Brain microvascular endothelial cell (primary cell): ENCODE results near the gene TMSB10.
A peak's percentile ranks its signal among the peaks of the same experiment; 100 is the strongest.

Experiments used
- DNase-seq: peaks from one replicate; pipeline ENCODE4 v3.0.0-alpha.2; 2020
- H3K27ac ChIP-seq: fragments of 250-450 bp; sonication (Bioruptor Pico); 2 replicates; pipeline ENCODE4 v1.5.1; 2020; ENCODE audit warnings: mild to moderate bottlenecking, moderate library complexity
- H3K27me3 ChIP-seq: fragments of 250-450 bp; sonication (Bioruptor Pico); replicated peaks from 2 replicates; pipeline ENCODE4 v1.5.1; 2020; ENCODE audit warnings: mild to moderate bottlenecking
- H3K36me3 ChIP-seq: fragments of 250-450 bp; sonication (Bioruptor Pico); replicated peaks from 2 replicates; pipeline ENCODE4 v1.5.1; 2020; ENCODE audit warnings: mild to moderate bottlenecking
- H3K4me3 ChIP-seq: 2 replicates; pipeline ENCODE4 v1.5.1; 2011; ENCODE audit warnings: low read depth, mild to moderate bottlenecking, control low read depth, low read length, moderate library complexity
- in situ Hi-C: cut with HindIII; loops from 2 replicates; pipeline ENCODE4 v1.10.0; 2017; ENCODE audit warnings: low sequenced_read_pairs, low pct_ligation_motif_present
- TF ChIP-seq, protein P1 (sequence below): IDR thresholded peaks from 2 replicates; pipeline ENCODE4 v1.5.1; 2011; ENCODE audit warnings: low read depth, mild to moderate bottlenecking, moderate library complexity, low read length, control low read depth, inconsistent platforms; ENCODE audit errors: missing control alignments

The TMSB10 gene

DNA sequence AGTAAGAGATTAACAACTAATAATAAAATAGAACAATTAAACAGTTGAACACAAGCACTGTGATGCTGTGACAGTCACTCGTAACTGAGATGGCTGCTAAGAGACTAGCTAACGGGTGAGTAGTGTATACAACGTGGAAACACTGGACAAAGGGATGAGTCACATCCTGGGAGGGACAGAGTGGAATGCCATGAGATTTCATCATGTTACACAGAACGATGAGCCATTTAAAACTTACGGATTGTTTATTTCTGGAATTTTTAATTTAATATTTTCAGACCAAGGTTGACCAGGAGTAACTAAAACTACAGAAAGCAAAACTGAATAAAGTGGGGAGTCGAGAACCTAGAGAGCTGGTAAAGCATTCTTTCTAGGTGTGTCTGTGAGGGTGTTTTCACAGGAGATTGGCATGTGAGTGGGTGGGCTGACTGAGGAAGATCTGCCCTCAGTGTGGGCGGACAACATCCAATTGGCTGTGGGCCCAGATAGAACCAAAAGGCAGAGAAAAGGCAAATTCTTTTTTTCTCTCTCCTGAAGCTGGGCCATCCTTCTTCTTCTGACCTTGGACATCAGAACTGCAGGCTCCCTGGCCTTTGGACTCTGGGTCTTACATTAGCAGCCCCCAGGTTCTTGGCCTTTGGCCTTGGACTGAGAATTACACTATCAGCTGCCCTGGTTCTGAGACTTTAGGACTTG, 14.6 kb downstream of the TMSB10 start:
- peak overlapping the region; percentile 99 for H3K27ac ChIP-seq

DNA sequence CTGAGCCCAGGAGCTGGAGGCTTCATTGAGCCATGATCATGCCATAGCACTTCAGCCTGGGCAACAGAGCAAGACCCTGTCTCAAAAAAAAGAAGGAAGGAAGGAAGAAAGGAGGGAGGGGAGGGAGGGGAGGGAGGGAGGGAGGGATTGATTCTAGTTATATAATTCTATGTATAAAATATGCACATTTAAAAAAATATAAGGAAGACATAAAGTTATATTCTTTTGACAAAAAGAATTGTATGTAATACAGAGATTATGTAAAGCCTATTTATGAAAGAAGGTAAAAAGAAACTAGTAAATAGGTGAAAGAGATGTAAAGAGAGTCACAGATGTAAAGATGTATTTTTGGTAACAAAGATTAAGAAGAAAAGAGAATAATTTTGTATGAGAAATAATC, 17.6 kb downstream of the TMSB10 start:
- H3K27ac ChIP-seq = no peak overlapping the region

More for the DNA sequence above, 14.6 kb downstream of the TMSB10 start:
- Histone ChIP-seq H3K36me3 (no peaks in the 10 kb centered on the region), H3K4me3 (peak overlapping the region; percentile 35), H3K27me3 (no peaks in the 10 kb centered on the region)
- DNase-seq = peak; percentile 97
- TF ChIP-seq, protein P1, sequence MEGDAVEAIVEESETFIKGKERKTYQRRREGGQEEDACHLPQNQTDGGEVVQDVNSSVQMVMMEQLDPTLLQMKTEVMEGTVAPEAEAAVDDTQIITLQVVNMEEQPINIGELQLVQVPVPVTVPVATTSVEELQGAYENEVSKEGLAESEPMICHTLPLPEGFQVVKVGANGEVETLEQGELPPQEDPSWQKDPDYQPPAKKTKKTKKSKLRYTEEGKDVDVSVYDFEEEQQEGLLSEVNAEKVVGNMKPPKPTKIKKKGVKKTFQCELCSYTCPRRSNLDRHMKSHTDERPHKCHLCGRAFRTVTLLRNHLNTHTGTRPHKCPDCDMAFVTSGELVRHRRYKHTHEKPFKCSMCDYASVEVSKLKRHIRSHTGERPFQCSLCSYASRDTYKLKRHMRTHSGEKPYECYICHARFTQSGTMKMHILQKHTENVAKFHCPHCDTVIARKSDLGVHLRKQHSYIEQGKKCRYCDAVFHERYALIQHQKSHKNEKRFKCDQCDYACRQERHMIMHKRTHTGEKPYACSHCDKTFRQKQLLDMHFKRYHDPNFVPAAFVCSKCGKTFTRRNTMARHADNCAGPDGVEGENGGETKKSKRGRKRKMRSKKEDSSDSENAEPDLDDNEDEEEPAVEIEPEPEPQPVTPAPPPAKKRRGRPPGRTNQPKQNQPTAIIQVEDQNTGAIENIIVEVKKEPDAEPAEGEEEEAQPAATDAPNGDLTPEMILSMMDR = no peak
- in situ Hi-C loops = no loop called here

DNA sequence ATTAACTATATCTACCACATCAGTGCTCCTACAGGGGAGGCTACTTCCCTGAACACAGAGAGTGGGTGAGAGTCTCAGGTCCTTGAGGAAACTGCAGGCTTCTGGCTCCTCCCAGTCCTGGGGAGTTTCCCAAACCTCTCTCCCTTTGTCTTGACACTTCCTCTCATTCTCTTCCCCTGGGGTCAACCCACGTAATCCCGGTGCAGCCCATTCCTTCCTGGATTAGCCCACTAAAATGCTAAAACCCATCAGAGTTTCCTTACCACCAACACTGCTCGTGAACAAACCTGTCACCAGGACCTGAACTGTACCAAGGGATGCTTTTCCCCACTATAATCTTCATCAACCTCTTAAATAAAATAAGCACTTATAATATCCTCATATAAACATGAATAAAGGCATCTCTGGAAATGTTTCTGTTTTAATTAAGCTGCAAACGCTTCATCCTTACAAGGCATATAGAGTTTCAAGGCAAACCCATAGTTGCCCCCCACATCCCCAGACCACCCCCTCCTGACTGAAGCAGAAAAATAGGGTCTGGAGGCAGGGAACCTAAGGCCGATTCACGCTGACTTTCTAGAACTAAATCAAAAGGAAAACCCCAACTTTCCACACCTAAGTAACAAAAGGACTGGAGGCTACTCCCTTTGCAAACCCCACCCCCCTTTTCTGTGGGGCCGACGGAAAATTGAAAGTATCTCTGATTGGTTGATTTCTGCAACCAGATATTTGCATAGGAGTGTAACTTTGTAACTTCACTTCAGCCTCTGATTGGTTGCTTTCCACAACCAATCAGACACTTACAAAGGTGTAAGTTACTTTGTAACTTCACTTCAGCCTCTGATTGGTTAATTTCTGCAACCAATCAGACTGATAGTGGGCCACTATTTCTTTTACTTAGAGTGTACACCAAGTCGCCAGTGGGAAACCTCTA, 19.0 kb downstream of the TMSB10 start:
- Histone ChIP-seq H3K27ac (no peak overlapping the region), H3K4me3 (no peak overlapping the region), H3K36me3 (no peaks in the 10 kb centered on the region), H3K27me3 (no peaks in the 10 kb centered on the region)
- in situ Hi-C loops = no loop called here
- DNase-seq = peak; percentile 33
- TF ChIP-seq, protein P1 = no peak

More for the DNA sequence above, 17.6 kb downstream of the TMSB10 start:
- no peak for DNase-seq
- Histone ChIP-seq H3K27me3 (no peaks in the 10 kb centered on the region), H3K36me3 (no peaks in the 10 kb centered on the region), H3K4me3 (no peak overlapping the region)
- in situ Hi-C loops = no loop called here
- TF ChIP-seq, protein P1 = no peak

DNA sequence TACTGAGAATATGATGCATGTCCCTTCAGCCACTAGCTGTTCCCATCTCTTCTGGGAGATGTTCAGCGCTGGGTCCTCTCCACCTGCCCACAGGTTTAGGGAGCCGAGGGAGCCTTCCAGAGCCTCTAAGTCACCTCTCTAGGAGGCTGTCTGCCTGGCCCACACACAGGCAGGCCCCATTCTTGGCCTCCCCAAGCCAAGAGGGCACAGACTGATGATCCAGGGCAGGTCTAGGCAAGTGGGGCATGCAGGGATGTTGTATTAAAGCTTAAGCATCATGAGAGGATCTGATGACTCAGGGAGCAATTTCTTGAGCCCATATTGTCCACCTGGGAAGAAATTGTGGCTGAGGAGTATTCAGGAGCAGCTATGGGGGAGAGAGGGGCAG, 19.9 kb downstream of the TMSB10 start:
- TF ChIP-seq, protein P1 = no peak
- no peak overlapping the region for H3K27ac ChIP-seq
- in situ Hi-C loops = no loop called here
- no peak overlapping the region for H3K4me3 ChIP-seq
- DNase-seq = no peak
- no peaks in the 10 kb centered on the region for H3K27me3 ChIP-seq
- H3K36me3 ChIP-seq = no peaks in the 10 kb centered on the region

DNA sequence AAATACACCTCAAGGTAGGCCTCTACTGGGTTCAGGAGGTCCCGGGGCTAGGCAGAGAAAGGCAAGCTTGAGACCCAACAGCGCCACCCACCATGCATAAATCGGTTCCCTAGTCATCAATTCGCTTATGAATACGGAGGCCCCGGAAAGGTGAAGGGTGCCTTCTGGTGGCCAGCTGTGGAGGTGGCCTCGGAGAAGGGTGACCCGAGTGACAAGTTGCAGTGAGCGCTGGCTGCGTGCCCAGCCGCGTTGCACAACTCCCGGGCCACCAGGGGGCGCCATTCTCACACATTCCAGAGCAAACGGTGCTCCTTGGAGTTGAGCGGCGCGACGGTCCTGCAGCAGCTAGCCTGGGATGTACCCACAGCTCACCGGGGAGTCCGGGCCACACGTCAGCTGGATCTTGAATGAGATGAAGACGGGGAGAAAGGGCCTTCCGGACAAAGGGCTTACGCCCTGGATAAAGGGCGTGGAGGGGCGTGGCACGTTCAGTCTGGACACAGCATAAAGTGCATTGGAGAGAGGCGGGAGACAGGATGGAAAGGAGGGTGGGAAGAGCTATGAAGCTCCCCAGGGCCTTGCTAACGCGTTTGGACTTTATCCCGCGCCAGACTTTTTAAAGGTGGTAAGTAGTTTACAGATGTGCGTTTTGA, 20.4 kb downstream of the TMSB10 start:
- Histone ChIP-seq H3K27me3 (no peaks in the 10 kb centered on the region), H3K4me3 (peak overlapping the region; percentile 53), H3K27ac (no peak overlapping the region), H3K36me3 (no peaks in the 10 kb centered on the region)
- TF ChIP-seq, protein P1 = peak; percentile 92
- peak; percentile 89 for DNase-seq
- in situ Hi-C loops = no loop called here
